SK-N-SH treated with all-trans-retinoic acid at 6 μM for 48 hours (cell line): ENCODE data around the gene GCN1.

ENCODE experiments used
- ATAC-seq: fragments of 200-7000 bp; cut with Tn5 transposase; 3 replicates; pipeline ENCODE4 v1.9.1; 2020; ENCODE audit warnings: mild to moderate bottlenecking, moderate library complexity
- ARNTL ChIP-seq: fragments of 450-650 bp; formaldehyde crosslinking; IDR thresholded peaks from 2 replicates; pipeline ENCODE4 v1.5.0; 2020; ENCODE audit warnings: low read depth, mild to moderate bottlenecking, moderate library complexity, borderline replicate concordance
- BACH2 ChIP-seq: fragments of 250-450 bp; sonication (Bioruptor Pico); IDR thresholded peaks from 2 replicates; pipeline ENCODE4 v1.9.0; 2021; ENCODE audit warnings: mild to moderate bottlenecking, borderline replicate concordance
- CSDC2 ChIP-seq: fragments of 250-450 bp; sonication (Bioruptor Pico); IDR thresholded peaks from 2 replicates; pipeline ENCODE4 v1.5.0; 2020; ENCODE audit warnings: mild to moderate bottlenecking, moderate library complexity
- ESRRG ChIP-seq: fragments of 250-450 bp; sonication (Bioruptor Pico); IDR thresholded peaks from 2 replicates; pipeline ENCODE4 v1.6.1; 2021; ENCODE audit warnings: mild to moderate bottlenecking
- GLIS3 ChIP-seq: fragments of 250-450 bp; sonication (Bioruptor Pico); IDR thresholded peaks from 2 replicates; pipeline ENCODE4 v1.5.0; 2020; ENCODE audit warnings: mild to moderate bottlenecking, moderate library complexity
- ISL1 ChIP-seq: fragments of 250-450 bp; sonication (Bioruptor Pico); IDR thresholded peaks from 2 replicates; pipeline ENCODE4 v2.1.2; 2022; ENCODE audit warnings: mild to moderate bottlenecking, moderate library complexity
- OSR1 ChIP-seq: fragments of 250-450 bp; sonication (Bioruptor Pico); IDR thresholded peaks from 2 replicates; pipeline ENCODE4 v1.8.0; 2022; ENCODE audit warnings: moderate library complexity, mild to moderate bottlenecking, inconsistent platforms
- PPARA ChIP-seq: fragments of 250-450 bp; sonication (Bioruptor Pico); IDR thresholded peaks from 2 replicates; pipeline ENCODE4 v1.5.0; 2020; ENCODE audit warnings: mild to moderate bottlenecking, borderline replicate concordance
- RARB ChIP-seq: fragments of 250-450 bp; sonication (Bioruptor Pico); IDR thresholded peaks from 2 replicates; pipeline ENCODE4 v1.8.0; 2021; ENCODE audit warnings: mild to moderate bottlenecking, moderate library complexity
- SNAI2 ChIP-seq: fragments of 250-450 bp; sonication (Bioruptor Pico); IDR thresholded peaks from 2 replicates; pipeline ENCODE4 v1.5.0; 2020; ENCODE audit warnings: mild to moderate bottlenecking, moderate library complexity
- TCF4 ChIP-seq: fragments of 250-450 bp; sonication (Bioruptor Pico); IDR thresholded peaks from 2 replicates; pipeline ENCODE4 v1.8.0; 2021; ENCODE audit warnings: mild to moderate bottlenecking, moderate library complexity, borderline replicate concordance
- TOX ChIP-seq: fragments of 250-450 bp; sonication (Bioruptor Pico); IDR thresholded peaks from 2 replicates; pipeline ENCODE4 v1.8.0; 2021; ENCODE audit warnings: mild to moderate bottlenecking, moderate library complexity, borderline replicate concordance
- ZC3H10 ChIP-seq: fragments of 250-450 bp; sonication (Bioruptor Pico); IDR thresholded peaks from 2 replicates; pipeline ENCODE4 v1.5.1; 2021; ENCODE audit warnings: mild to moderate bottlenecking, moderate library complexity
- ZFP3 ChIP-seq: fragments of 250-450 bp; sonication (Bioruptor Pico); IDR thresholded peaks from 2 replicates; pipeline ENCODE4 v1.5.0; 2020; ENCODE audit warnings: mild to moderate bottlenecking, moderate library complexity
- ZFP30 ChIP-seq: fragments of 450-650 bp; formaldehyde crosslinking; IDR thresholded peaks from 2 replicates; pipeline ENCODE4 v1.5.0; 2022; ENCODE audit warnings: mild to moderate bottlenecking, moderate library complexity
- ZNF565 ChIP-seq: fragments of 450-650 bp; formaldehyde crosslinking; conservative IDR thresholded peaks from 2 replicates; pipeline ENCODE4 v1.5.0; 2020; ENCODE audit warnings: low read depth, mild to moderate bottlenecking, moderate library complexity
- ZNF70 ChIP-seq: fragments of 450-650 bp; formaldehyde crosslinking; IDR thresholded peaks from 2 replicates; pipeline ENCODE4 v1.5.0; 2020; ENCODE audit warnings: mild to moderate bottlenecking, moderate library complexity
- ZNF8 ChIP-seq: fragments of 450-650 bp; formaldehyde crosslinking; IDR thresholded peaks from 2 replicates; pipeline ENCODE4 v1.5.0; 2020; ENCODE audit warnings: mild to moderate bottlenecking, moderate library complexity
- TF ChIP-seq, protein P1 (sequence below): fragments of 250-450 bp; sonication (Bioruptor Pico); IDR thresholded peaks from 2 replicates; pipeline ENCODE4 v1.8.0; 2021; ENCODE audit warnings: low read depth, mild to moderate bottlenecking, moderate library complexity, borderline replicate concordance
- TF ChIP-seq, protein P2 (sequence below): fragments of 250-450 bp; sonication (Bioruptor Pico); IDR thresholded peaks from 2 replicates; pipeline ENCODE4 v1.8.0; 2020; ENCODE audit warnings: mild to moderate bottlenecking, moderate library complexity, borderline replicate concordance
- TF ChIP-seq, protein P3 (sequence below): fragments of 250-450 bp; sonication (Bioruptor Pico); IDR thresholded peaks from 2 replicates; pipeline ENCODE4 v1.5.1; 2021; ENCODE audit warnings: mild to moderate bottlenecking, moderate library complexity
- TF ChIP-seq, protein P4 (sequence below): fragments of 250-450 bp; sonication (Bioruptor Pico); IDR thresholded peaks from 2 replicates; pipeline ENCODE4 v1.5.0; 2020; ENCODE audit warnings: mild to moderate bottlenecking, moderate library complexity
- TF ChIP-seq, protein P5 (sequence below): fragments of 250-450 bp; sonication (Bioruptor Pico); IDR thresholded peaks from 2 replicates; pipeline ENCODE4 v1.5.1; 2020; ENCODE audit warnings: low read depth, mild to moderate bottlenecking, moderate library complexity

GCN1 gene

DNA sequence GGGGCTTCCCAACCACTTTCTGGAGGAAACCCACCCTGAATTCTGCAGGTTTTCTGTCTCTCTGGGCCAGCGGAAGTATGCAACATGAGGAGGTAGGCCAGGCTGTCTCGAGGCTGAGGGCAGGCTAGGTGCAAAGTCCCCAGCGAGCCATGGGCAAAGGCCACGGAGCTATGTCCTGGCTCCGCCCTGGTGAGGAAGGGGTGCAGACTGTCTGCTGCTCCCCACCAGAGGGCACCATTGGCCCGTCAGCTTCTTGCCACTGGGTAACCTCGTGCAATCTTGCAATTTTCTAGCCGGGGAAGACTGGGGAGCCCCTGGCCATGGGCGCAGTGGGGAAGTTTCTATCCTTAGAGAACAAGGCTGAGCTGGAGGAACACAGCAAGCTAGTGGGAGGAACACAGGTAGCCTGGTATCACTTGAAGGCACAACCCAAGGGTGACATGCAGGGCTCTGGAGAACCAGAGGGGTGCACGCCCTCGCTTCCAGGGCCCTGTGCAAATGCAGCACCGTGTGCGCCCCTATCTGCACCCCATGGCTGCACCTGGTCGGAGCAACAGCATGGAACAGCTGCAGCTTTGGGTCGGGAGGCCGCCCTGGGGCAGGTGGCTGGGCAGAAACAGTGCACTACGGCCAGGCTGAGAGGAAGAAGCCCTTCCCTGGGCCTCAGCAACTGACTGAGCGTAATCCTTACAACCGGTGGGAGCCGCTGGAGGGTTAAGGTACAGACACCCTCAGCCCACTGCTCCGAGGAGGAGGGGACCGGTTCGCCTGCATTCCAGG is 34.0 kb upstream of the GCN1 start (continued):
- TF ChIP-seq, protein P1, sequence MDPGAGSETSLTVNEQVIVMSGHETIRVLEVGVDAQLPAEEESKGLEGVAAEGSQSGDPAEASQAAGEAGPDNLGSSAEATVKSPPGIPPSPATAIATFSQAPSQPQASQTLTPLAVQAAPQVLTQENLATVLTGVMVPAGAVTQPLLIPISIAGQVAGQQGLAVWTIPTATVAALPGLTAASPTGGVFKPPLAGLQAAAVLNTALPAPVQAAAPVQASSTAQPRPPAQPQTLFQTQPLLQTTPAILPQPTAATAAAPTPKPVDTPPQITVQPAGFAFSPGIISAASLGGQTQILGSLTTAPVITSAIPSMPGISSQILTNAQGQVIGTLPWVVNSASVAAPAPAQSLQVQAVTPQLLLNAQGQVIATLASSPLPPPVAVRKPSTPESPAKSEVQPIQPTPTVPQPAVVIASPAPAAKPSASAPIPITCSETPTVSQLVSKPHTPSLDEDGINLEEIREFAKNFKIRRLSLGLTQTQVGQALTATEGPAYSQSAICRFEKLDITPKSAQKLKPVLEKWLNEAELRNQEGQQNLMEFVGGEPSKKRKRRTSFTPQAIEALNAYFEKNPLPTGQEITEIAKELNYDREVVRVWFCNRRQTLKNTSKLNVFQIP (CRISPR knock-in tag), result no peak
- TF ChIP-seq ZNF8 (CRISPR knock-in tag), result no peak
- TF ChIP-seq ZNF565 (CRISPR knock-in tag), result no peak
- TF ChIP-seq ZFP30 (CRISPR knock-in tag), result no peak
- TF ChIP-seq OSR1 (CRISPR knock-in tag), result no peak
- TF ChIP-seq BACH2, result no peak
- no peak for TF ChIP-seq ARNTL (CRISPR knock-in tag)
- TF ChIP-seq, all 23 proteins: peak for 0

DNA sequence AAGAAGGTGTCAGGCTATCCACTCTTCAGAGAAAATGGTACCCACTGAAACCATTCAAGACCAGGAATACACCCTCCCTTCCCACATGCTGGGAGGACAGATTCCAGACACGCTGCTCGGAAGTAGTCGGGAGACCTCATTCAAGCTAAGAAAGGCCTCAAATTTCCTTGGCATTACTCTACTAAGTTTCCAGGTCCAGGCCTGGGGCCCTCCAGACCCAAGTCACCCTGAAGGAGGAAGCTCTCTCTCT is 33.5 kb upstream of the GCN1 start:
- TF ChIP-seq PPARA (no peak), ZNF70 (CRISPR knock-in tag) (no peak), ARNTL (CRISPR knock-in tag) (no peak), TCF4 (CRISPR knock-in tag) (no peak), SNAI2 (no peak), ZC3H10 (CRISPR knock-in tag) (no peak), RARB (CRISPR knock-in tag) (no peak), ZNF565 (CRISPR knock-in tag) (no peak), TOX (CRISPR knock-in tag) (no peak), ZFP3 (CRISPR knock-in tag) (no peak), CSDC2 (CRISPR knock-in tag) (no peak), ZNF8 (CRISPR knock-in tag) (no peak), GLIS3 (no peak), BACH2 (no peak)
- TF ChIP-seq, protein P2, sequence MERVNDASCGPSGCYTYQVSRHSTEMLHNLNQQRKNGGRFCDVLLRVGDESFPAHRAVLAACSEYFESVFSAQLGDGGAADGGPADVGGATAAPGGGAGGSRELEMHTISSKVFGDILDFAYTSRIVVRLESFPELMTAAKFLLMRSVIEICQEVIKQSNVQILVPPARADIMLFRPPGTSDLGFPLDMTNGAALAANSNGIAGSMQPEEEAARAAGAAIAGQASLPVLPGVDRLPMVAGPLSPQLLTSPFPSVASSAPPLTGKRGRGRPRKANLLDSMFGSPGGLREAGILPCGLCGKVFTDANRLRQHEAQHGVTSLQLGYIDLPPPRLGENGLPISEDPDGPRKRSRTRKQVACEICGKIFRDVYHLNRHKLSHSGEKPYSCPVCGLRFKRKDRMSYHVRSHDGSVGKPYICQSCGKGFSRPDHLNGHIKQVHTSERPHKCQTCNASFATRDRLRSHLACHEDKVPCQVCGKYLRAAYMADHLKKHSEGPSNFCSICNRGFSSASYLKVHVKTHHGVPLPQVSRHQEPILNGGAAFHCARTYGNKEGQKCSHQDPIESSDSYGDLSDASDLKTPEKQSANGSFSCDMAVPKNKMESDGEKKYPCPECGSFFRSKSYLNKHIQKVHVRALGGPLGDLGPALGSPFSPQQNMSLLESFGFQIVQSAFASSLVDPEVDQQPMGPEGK, result no peak
- TF ChIP-seq, protein P1 (CRISPR knock-in tag), result no peak
- TF ChIP-seq, protein P3, sequence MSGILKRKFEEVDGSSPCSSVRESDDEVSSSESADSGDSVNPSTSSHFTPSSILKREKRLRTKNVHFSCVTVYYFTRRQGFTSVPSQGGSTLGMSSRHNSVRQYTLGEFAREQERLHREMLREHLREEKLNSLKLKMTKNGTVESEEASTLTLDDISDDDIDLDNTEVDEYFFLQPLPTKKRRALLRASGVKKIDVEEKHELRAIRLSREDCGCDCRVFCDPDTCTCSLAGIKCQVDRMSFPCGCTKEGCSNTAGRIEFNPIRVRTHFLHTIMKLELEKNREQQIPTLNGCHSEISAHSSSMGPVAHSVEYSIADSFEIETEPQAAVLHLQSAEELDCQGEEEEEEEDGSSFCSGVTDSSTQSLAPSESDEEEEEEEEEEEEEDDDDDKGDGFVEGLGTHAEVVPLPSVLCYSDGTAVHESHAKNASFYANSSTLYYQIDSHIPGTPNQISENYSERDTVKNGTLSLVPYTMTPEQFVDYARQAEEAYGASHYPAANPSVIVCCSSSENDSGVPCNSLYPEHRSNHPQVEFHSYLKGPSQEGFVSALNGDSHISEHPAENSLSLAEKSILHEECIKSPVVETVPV (CRISPR knock-in tag), result no peak
- ATAC-seq, result no peak

DNA sequence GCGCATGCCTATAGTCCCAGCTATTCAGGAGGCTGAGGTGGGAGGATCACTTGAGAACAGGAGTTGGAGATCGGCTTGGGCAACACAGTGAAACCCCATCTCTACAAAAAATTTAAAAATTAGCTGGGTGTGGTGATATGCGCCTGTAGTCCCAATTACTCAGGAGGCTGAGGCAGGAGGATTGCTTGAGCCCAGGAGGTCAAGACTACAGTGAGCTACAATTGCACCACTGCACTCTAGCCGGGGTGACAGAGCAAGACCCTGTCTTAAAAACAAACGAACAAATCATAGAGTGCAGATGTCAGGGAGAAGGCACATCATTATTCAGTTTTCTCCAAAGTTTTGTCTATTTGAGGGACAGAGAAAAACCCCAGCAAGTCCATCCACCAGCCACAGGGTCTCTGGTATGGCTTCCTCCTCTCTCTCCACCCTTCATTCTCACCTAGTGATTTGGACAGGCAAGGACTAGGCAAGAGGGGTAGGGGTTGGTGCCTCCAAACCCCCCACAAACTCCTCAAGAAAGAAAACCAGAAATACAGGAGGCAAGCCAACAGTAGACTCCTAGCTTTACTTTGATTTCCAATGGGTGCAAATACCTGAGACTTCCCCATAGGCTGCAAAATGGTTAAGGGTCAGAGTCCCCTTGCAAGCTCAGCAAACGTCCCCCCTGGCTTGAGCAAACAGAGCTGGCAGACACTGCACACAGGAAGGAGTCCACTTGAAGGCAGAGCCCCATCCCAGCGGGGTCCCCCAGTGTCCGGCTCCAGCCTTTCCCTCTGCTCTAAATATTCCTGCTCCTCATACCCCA is 32.9 kb upstream of the GCN1 start:
- TF ChIP-seq TOX (CRISPR knock-in tag) (no peak), OSR1 (CRISPR knock-in tag) (no peak), GLIS3 (no peak), CSDC2 (CRISPR knock-in tag) (no peak), ESRRG (no peak), SNAI2 (no peak), ISL1 (CRISPR knock-in tag) (no peak)
- TF ChIP-seq, protein P4, sequence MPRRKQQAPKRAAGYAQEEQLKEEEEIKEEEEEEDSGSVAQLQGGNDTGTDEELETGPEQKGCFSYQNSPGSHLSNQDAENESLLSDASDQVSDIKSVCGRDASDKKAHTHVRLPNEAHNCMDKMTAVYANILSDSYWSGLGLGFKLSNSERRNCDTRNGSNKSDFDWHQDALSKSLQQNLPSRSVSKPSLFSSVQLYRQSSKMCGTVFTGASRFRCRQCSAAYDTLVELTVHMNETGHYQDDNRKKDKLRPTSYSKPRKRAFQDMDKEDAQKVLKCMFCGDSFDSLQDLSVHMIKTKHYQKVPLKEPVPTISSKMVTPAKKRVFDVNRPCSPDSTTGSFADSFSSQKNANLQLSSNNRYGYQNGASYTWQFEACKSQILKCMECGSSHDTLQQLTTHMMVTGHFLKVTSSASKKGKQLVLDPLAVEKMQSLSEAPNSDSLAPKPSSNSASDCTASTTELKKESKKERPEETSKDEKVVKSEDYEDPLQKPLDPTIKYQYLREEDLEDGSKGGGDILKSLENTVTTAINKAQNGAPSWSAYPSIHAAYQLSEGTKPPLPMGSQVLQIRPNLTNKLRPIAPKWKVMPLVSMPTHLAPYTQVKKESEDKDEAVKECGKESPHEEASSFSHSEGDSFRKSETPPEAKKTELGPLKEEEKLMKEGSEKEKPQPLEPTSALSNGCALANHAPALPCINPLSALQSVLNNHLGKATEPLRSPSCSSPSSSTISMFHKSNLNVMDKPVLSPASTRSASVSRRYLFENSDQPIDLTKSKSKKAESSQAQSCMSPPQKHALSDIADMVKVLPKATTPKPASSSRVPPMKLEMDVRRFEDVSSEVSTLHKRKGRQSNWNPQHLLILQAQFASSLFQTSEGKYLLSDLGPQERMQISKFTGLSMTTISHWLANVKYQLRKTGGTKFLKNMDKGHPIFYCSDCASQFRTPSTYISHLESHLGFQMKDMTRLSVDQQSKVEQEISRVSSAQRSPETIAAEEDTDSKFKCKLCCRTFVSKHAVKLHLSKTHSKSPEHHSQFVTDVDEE, result no peak
- TF ChIP-seq, protein P5, sequence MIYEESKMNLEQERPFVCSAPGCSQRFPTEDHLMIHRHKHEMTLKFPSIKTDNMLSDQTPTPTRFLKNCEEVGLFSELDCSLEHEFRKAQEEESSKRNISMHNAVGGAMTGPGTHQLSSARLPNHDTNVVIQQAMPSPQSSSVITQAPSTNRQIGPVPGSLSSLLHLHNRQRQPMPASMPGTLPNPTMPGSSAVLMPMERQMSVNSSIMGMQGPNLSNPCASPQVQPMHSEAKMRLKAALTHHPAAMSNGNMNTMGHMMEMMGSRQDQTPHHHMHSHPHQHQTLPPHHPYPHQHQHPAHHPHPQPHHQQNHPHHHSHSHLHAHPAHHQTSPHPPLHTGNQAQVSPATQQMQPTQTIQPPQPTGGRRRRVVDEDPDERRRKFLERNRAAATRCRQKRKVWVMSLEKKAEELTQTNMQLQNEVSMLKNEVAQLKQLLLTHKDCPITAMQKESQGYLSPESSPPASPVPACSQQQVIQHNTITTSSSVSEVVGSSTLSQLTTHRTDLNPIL (CRISPR knock-in tag), result no peak
- TF ChIP-seq, protein P2, result no peak
- ATAC-seq, result no peak
